Activated T-cell treated with anti-CD3 and anti-CD28 coated beads, Interleukin-2, amount 50 U/mL, for 24 hours (primary cell): Measurements from ENCODE around the gene AFF2.

Experiments
- DNase-seq: peaks from one replicate; pipeline ENCODE4 v3.0.0-alpha.2; 2020
- H3K27ac Mint-ChIP-seq: 2 replicates; pipeline ENCODE4 v1.8.0; 2020; ENCODE audit warnings: mild to moderate bottlenecking, mixed read lengths
- H3K27me3 Mint-ChIP-seq: 2 replicates; pipeline ENCODE4 v1.8.0; 2020; ENCODE audit warnings: mixed read lengths
- H3K36me3 Mint-ChIP-seq: 2 replicates; pipeline ENCODE4 v1.8.0; 2020; ENCODE audit warnings: low read depth, mixed read lengths
- H3K4me1 Mint-ChIP-seq: 2 replicates; pipeline ENCODE4 v1.8.0; 2020; ENCODE audit warnings: low read depth, mixed read lengths
- H3K4me3 Mint-ChIP-seq: 2 replicates; pipeline ENCODE4 v1.8.0; 2020; ENCODE audit warnings: mild to moderate bottlenecking, moderate library complexity, mixed read lengths
- H3K9me3 Mint-ChIP-seq: 2 replicates; pipeline ENCODE4 v1.8.0; 2020; ENCODE audit warnings: mixed read lengths

The AFF2 gene

DNA sequence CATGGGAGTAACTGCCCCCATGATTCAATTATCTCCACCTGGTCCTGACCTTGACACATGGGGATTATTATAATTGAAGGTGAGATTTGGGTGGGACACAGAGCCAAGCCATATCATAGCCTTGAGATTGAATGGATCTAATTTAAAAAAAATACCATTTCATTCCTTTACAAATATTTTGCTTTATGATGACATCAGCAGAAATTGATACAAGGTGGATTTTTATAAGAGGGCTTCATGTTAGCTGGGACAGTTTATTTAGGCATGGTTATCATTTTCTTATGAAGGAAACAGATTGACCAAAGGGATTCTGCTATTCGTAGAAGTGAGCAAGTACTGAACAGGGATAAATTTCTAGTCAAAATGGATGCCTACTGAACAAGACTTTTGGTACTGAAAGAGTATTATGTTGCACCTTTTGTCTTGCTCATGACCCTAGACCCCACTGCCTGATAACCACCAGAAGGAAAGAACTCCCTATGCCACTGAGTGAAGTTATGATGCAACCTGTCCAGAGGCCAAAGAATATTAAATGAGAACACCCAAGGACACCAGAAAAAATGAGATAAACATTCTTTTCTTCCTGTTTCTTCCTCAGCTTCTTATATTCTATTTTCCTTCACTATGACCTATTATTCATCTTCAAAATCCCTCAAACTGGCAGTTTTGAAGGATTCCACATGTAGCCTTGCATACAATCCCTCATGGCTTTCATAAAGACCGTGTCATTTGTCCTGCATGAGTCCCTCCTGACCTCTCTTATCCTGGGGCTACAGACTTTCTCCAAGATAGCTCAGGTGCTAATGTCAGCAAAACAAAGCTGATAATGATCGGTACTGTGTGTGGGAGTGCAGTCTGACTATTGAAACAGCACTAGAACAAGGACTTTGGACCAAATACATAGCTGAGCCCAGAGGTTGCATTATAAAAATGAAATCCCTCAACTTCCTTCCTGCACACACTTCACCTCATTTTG, 118.3 kb downstream of the AFF2 start:
- peaks cover 15% of the 10 kb centered on the region for H3K27me3 Mint-ChIP-seq
- H3K4me1 Mint-ChIP-seq: peaks cover 4% of the 10 kb centered on the region
- no peak for DNase-seq
- no peak overlapping the region for H3K4me3 Mint-ChIP-seq
- no peak overlapping the region for H3K27ac Mint-ChIP-seq
- no peaks in the 10 kb centered on the region for H3K9me3 Mint-ChIP-seq
- H3K36me3 Mint-ChIP-seq: no peaks in the 10 kb centered on the region

GRCh38 chrX:148620023-148620422, 119.6 kb downstream of the AFF2 start:
- no peaks in the 10 kb centered on the region for H3K36me3 Mint-ChIP-seq
- H3K27ac Mint-ChIP-seq: no peak overlapping the region
- H3K4me3 Mint-ChIP-seq: no peak overlapping the region

DNA sequence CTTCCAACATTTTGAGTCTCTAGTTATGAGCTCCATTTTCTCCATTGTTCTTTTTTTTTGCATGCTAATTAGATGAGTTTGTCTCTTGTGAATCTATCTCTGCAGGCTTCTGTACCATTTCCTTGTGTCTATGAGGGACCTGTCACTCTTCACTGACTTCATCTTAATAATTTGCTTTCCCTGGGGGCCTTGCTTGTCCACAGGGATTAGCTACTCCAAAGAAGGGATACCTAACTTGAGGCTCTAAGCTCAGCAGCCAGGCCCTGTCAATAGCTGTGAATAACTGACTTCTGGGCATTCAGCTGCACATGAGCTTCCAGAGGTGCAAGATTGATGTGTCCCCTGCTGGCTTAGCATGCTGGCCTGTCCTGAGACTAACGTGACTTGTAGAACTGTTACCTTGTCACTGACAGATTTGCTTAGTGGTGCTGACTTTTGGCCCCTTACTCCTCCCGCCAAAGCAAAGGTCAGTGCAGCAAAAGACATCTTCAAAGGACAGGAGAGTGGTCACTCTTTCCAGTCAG, 124.6 kb downstream of the AFF2 start:
- no peak for DNase-seq
- Mint-ChIP-seq H3K9me3 (no peaks in the 10 kb centered on the region), H3K27me3 (peaks cover 33% of the 10 kb centered on the region), H3K4me3 (no peak overlapping the region), H3K36me3 (no peaks in the 10 kb centered on the region), H3K27ac (no peak overlapping the region), H3K4me1 (peaks cover under 1% of the 10 kb centered on the region)

More at GRCh38 chrX:148620023-148620422, 119.6 kb downstream of the AFF2 start:
- no peak for DNase-seq
- peaks cover 20% of the 10 kb centered on the region for H3K27me3 Mint-ChIP-seq
- H3K4me1 Mint-ChIP-seq: peaks cover 4% of the 10 kb centered on the region
- H3K9me3 Mint-ChIP-seq: no peaks in the 10 kb centered on the region

- DNase-seq: no peak
- Mint-ChIP-seq H3K27me3 (peaks cover 45% of the 10 kb centered on the region), H3K27ac (no peak overlapping the region), H3K9me3 (no peaks in the 10 kb centered on the region), H3K4me1 (no peaks in the 10 kb centered on the region), H3K4me3 (no peak overlapping the region), H3K36me3 (no peaks in the 10 kb centered on the region)
Measured at GRCh38 chrX:148628621-148629020, 128.2 kb downstream of the AFF2 start.

DNA sequence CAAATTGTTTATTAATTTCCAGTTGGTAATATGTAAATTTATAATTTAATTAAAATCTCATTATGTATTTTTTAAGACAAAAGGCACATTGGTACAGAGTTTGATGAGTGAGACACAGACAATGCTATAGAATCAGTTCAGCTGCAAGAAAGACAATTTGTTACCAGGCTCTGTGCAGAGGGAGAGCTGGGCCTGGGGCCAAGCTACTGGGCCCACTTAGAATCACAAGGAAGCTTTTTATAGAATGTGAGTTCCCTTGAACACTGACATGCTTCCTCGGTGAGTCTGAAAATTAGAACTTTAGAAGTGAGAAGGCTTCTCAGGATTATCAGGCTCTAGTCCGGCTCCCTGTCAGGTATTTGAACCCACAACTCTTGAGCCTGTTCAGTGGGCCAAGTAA, 129.0 kb downstream of the AFF2 start:
- H3K27me3 Mint-ChIP-seq: peaks cover 42% of the 10 kb centered on the region
- H3K36me3 Mint-ChIP-seq: no peaks in the 10 kb centered on the region
- H3K4me3 Mint-ChIP-seq: no peak overlapping the region
- H3K9me3 Mint-ChIP-seq: no peaks in the 10 kb centered on the region
- no peak for DNase-seq
- H3K4me1 Mint-ChIP-seq: no peaks in the 10 kb centered on the region
- no peak overlapping the region for H3K27ac Mint-ChIP-seq

GRCh38 chrX:148632444-148632843, 132.0 kb downstream of the AFF2 start:
- DNase-seq: no peak
- Mint-ChIP-seq H3K36me3 (no peaks in the 10 kb centered on the region), H3K4me3 (no peak overlapping the region), H3K27ac (no peak overlapping the region), H3K4me1 (no peaks in the 10 kb centered on the region), H3K27me3 (peaks cover 30% of the 10 kb centered on the region), H3K9me3 (no peaks in the 10 kb centered on the region)

GRCh38 chrX:148633218-148633908, 132.9 kb downstream of the AFF2 start:
- Mint-ChIP-seq H3K4me3 (no peak overlapping the region), H3K27ac (no peak overlapping the region), H3K9me3 (no peaks in the 10 kb centered on the region)

GRCh38 chrX:148634591-148634990, 134.2 kb downstream of the AFF2 start:
- H3K4me1 Mint-ChIP-seq: no peaks in the 10 kb centered on the region
- H3K36me3 Mint-ChIP-seq: no peaks in the 10 kb centered on the region
- H3K9me3 Mint-ChIP-seq: no peaks in the 10 kb centered on the region
- no peak overlapping the region for H3K4me3 Mint-ChIP-seq
- DNase-seq: no peak
- no peak overlapping the region for H3K27ac Mint-ChIP-seq
- H3K27me3 Mint-ChIP-seq: peaks cover 31% of the 10 kb centered on the region

More at GRCh38 chrX:148633218-148633908, 132.9 kb downstream of the AFF2 start:
- no peak for DNase-seq
- Mint-ChIP-seq H3K4me1 (no peaks in the 10 kb centered on the region), H3K36me3 (no peaks in the 10 kb centered on the region), H3K27me3 (peaks cover 29% of the 10 kb centered on the region)

- H3K9me3 Mint-ChIP-seq: no peaks in the 10 kb centered on the region
- DNase-seq: no peak
- no peaks in the 10 kb centered on the region for H3K4me1 Mint-ChIP-seq
- H3K27ac Mint-ChIP-seq: no peak overlapping the region
- peaks cover 39% of the 10 kb centered on the region for H3K27me3 Mint-ChIP-seq
- H3K4me3 Mint-ChIP-seq: no peak overlapping the region
- H3K36me3 Mint-ChIP-seq: no peaks in the 10 kb centered on the region
Measured at GRCh38 chrX:148643460-148643859, 143.0 kb downstream of the AFF2 start.

- no peaks in the 10 kb centered on the region for H3K9me3 Mint-ChIP-seq
- DNase-seq: no peak
- no peak overlapping the region for H3K4me3 Mint-ChIP-seq
- no peak overlapping the region for H3K27ac Mint-ChIP-seq
- no peaks in the 10 kb centered on the region for H3K36me3 Mint-ChIP-seq
- H3K4me1 Mint-ChIP-seq: peaks cover 5% of the 10 kb centered on the region
- H3K27me3 Mint-ChIP-seq: peaks cover 25% of the 10 kb centered on the region
Measured at GRCh38 chrX:148647651-148648050, 147.2 kb downstream of the AFF2 start.

- H3K27me3 Mint-ChIP-seq: peaks cover 21% of the 10 kb centered on the region
- no peak for DNase-seq
- H3K4me1 Mint-ChIP-seq: peaks cover 5% of the 10 kb centered on the region
- no peaks in the 10 kb centered on the region for H3K9me3 Mint-ChIP-seq
- H3K4me3 Mint-ChIP-seq: no peak overlapping the region
- H3K36me3 Mint-ChIP-seq: no peaks in the 10 kb centered on the region
- no peak overlapping the region for H3K27ac Mint-ChIP-seq
Measured at GRCh38 chrX:148649145-148649795, 148.9 kb downstream of the AFF2 start.

DNA sequence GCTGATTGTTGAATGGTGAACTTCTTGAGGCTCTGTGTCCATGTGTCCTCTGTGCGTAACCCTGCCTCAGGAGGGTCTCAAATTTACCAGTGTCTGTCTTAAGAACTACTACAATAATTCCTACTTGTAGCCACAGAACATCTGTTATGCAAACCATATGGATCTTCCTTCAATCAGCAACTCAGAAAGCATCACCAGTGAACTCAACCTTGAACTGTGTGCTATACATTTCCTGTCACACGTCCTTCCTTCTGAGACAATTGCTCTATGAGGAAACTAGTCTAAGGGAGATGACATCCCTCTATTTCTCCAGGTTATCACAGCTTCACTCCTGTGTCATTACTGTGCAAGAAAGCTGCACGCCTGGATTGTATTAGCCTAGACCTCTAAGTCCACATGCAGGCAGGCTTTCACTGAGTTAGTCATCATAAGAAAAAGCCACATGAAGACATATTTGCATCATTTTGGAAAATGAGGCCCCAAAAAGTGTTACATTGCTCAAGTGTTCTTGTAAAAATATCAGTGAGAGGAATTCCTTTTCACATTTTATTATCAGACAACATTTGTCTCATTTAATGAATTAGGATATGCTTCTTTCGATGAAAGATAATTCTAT, 157.8 kb downstream of the AFF2 start:
- Mint-ChIP-seq H3K4me3 (no peak overlapping the region), H3K4me1 (peaks cover 7% of the 10 kb centered on the region), H3K27ac (no peak overlapping the region), H3K9me3 (no peaks in the 10 kb centered on the region), H3K36me3 (no peaks in the 10 kb centered on the region), H3K27me3 (peaks cover 24% of the 10 kb centered on the region)
- DNase-seq: no peak

GRCh38 chrX:148659481-148659880, 159.1 kb downstream of the AFF2 start:
- H3K27ac Mint-ChIP-seq: no peak overlapping the region

GRCh38 chrX:148661035-148661434, 160.6 kb downstream of the AFF2 start:
- H3K27ac Mint-ChIP-seq: no peak overlapping the region
- no peak for DNase-seq
- peaks cover 7% of the 10 kb centered on the region for H3K4me1 Mint-ChIP-seq

More at GRCh38 chrX:148659481-148659880, 159.1 kb downstream of the AFF2 start:
- H3K4me1 Mint-ChIP-seq: peaks cover 7% of the 10 kb centered on the region
- H3K27me3 Mint-ChIP-seq: peaks cover 25% of the 10 kb centered on the region
- no peaks in the 10 kb centered on the region for H3K9me3 Mint-ChIP-seq
- no peaks in the 10 kb centered on the region for H3K36me3 Mint-ChIP-seq
- no peak for DNase-seq
- no peak overlapping the region for H3K4me3 Mint-ChIP-seq

More at GRCh38 chrX:148661035-148661434, 160.6 kb downstream of the AFF2 start:
- Mint-ChIP-seq H3K27me3 (peaks cover 32% of the 10 kb centered on the region), H3K4me3 (no peak overlapping the region), H3K36me3 (no peaks in the 10 kb centered on the region), H3K9me3 (no peaks in the 10 kb centered on the region)
